Esophagus squamous epithelium (tissue), 4 donors: ENCODE results near the gene MEGF6.

Experiments
- POLR2A ChIP-seq, 4 donors: fragments of 450-650 bp; IDR thresholded peaks; one replicate each; pipeline ENCODE4 v1.6.1; 2017; ENCODE audit warnings: antibody characterized with exemption in 4 of 4, mild to moderate bottlenecking in 4 of 4, moderate library complexity in 3 of 4
- TF ChIP-seq, protein P1 (sequence below), 6 experiments: fragments of 450-650 bp in 4 of 6; fragments of 200-600 bp in 2 of 6; sonication (generic) in 2 of 6; IDR thresholded peaks; one replicate each; pipeline ENCODE4 v1.5.1; 2016 to 2019; ENCODE audit warnings: antibody characterized with exemption in 6 of 6, mild to moderate bottlenecking in 4 of 6, moderate library complexity in 4 of 6

DNA sequence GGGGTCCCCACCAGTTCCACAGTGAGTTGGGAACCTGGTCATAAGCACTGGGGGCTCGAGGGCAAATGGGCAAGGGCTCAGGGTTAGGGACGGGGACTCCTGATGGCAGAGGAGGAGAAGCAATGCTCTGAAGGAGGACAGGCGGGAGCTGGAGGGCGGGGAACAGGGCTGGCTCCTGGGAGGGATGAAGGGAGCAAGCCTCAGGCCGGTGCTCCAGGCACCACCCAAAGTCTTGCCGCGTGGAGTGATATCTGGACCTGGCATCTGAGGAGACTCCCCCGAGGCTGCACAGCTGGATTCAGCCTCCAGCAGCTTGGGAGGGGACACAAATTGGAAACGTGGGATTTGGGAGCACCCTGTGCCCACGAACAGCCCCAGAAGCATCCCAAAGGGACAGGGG lies 11.0 kb downstream of the MEGF6 start:
- TF ChIP-seq, protein P1, sequence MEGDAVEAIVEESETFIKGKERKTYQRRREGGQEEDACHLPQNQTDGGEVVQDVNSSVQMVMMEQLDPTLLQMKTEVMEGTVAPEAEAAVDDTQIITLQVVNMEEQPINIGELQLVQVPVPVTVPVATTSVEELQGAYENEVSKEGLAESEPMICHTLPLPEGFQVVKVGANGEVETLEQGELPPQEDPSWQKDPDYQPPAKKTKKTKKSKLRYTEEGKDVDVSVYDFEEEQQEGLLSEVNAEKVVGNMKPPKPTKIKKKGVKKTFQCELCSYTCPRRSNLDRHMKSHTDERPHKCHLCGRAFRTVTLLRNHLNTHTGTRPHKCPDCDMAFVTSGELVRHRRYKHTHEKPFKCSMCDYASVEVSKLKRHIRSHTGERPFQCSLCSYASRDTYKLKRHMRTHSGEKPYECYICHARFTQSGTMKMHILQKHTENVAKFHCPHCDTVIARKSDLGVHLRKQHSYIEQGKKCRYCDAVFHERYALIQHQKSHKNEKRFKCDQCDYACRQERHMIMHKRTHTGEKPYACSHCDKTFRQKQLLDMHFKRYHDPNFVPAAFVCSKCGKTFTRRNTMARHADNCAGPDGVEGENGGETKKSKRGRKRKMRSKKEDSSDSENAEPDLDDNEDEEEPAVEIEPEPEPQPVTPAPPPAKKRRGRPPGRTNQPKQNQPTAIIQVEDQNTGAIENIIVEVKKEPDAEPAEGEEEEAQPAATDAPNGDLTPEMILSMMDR (IDR thresholded peaks at IDR 0.05), result no peak
- TF ChIP-seq POLR2A (IDR thresholded peaks at IDR 0.05), result no peak
